T-helper 2 cell treated with Interferon-gamma antibody and Interleukin-4, amounts not matched to agents 5 μg/mL and 100 μg/mL, for 36 hours (primary cell): ENCODE results near the gene WDR54.
A peak's percentile ranks its signal among the peaks of the same experiment; 100 is the strongest.
"Not testable (repeated sequence)": the region's sequence is repeated elsewhere in the genome, so short reads cannot be mapped to it uniquely, and the experiment has no call there.

Experiments
- DNase-seq: peaks from one replicate; pipeline ENCODE4 v3.0.0; 2021; ENCODE audit warnings: low spot score
- H3K27ac Mint-ChIP-seq: one replicate; pipeline ENCODE4 v1.8.0; 2021; ENCODE audit warnings: mild to moderate bottlenecking, mixed read lengths
- H3K27me3 Mint-ChIP-seq: one replicate; pipeline ENCODE4 v1.8.0; 2021; ENCODE audit warnings: low read depth, mixed read lengths
- H3K36me3 Mint-ChIP-seq: one replicate; pipeline ENCODE4 v1.8.0; 2021; ENCODE audit warnings: low read depth, mixed read lengths
- H3K4me1 Mint-ChIP-seq: one replicate; pipeline ENCODE4 v1.8.0; 2021; ENCODE audit warnings: low read depth, mixed read lengths
- H3K4me3 Mint-ChIP-seq: one replicate; pipeline ENCODE4 v1.8.0; 2022; ENCODE audit warnings: mild to moderate bottlenecking, moderate library complexity, mixed read lengths
- H3K9me3 Mint-ChIP-seq: one replicate; pipeline ENCODE4 v1.8.0; 2021; ENCODE audit warnings: mixed read lengths

The WDR54 gene

GRCh38 chr2:74415762-74416395 lies 5.7 kb upstream of the WDR54 start:
- no peak for DNase-seq
- H3K36me3 Mint-ChIP-seq: no peaks in the 10 kb centered on the region
- H3K27me3 Mint-ChIP-seq: no peaks in the 10 kb centered on the region
- H3K9me3 Mint-ChIP-seq: no peaks in the 10 kb centered on the region
- H3K4me1 Mint-ChIP-seq: peaks cover 13% of the 10 kb centered on the region
- peak overlapping the region; percentile 39 for H3K4me3 Mint-ChIP-seq
- H3K27ac Mint-ChIP-seq: no peak overlapping the region

GRCh38 chr2:74416778-74417177 lies 4.8 kb upstream of the WDR54 start:
- no peak overlapping the region for H3K27ac Mint-ChIP-seq
- no peaks in the 10 kb centered on the region for H3K9me3 Mint-ChIP-seq
- DNase-seq: no peak
- no peak overlapping the region for H3K4me3 Mint-ChIP-seq
- no peaks in the 10 kb centered on the region for H3K27me3 Mint-ChIP-seq
- H3K4me1 Mint-ChIP-seq: peaks cover 18% of the 10 kb centered on the region
- peaks cover under 1% of the 10 kb centered on the region for H3K36me3 Mint-ChIP-seq

GRCh38 chr2:74417197-74417596 lies 4.3 kb upstream of the WDR54 start:
- H3K27me3 Mint-ChIP-seq: no peaks in the 10 kb centered on the region

GRCh38 chr2:74417763-74418162 lies 3.8 kb upstream of the WDR54 start:
- Mint-ChIP-seq H3K4me1 (peaks cover 22% of the 10 kb centered on the region), H3K4me3 (no peak overlapping the region), H3K9me3 (no peaks in the 10 kb centered on the region), H3K27ac (no peak overlapping the region), H3K27me3 (no peaks in the 10 kb centered on the region), H3K36me3 (peaks cover 2% of the 10 kb centered on the region)
- DNase-seq: no peak

More at GRCh38 chr2:74417197-74417596, 4.3 kb upstream of the WDR54 start:
- H3K36me3 Mint-ChIP-seq: peaks cover 2% of the 10 kb centered on the region
- H3K9me3 Mint-ChIP-seq: no peaks in the 10 kb centered on the region
- H3K4me1 Mint-ChIP-seq: peaks cover 18% of the 10 kb centered on the region
- no peak overlapping the region for H3K27ac Mint-ChIP-seq
- no peak overlapping the region for H3K4me3 Mint-ChIP-seq
- DNase-seq: no peak

- Mint-ChIP-seq H3K9me3 (no peaks in the 10 kb centered on the region), H3K36me3 (peaks cover 3% of the 10 kb centered on the region), H3K4me3 (no peak overlapping the region), H3K27ac (no peak overlapping the region), H3K27me3 (no peaks in the 10 kb centered on the region), H3K4me1 (peaks cover 26% of the 10 kb centered on the region)
- no peak for DNase-seq
Observed at GRCh38 chr2:74418312-74418711, 3.2 kb upstream of the WDR54 start.

- Mint-ChIP-seq H3K27ac (no peak overlapping the region), H3K27me3 (no peaks in the 10 kb centered on the region), H3K9me3 (no peaks in the 10 kb centered on the region), H3K4me3 (no peak overlapping the region), H3K4me1 (peaks cover 27% of the 10 kb centered on the region), H3K36me3 (peaks cover 7% of the 10 kb centered on the region)
- no peak for DNase-seq
Observed at GRCh38 chr2:74419345-74419744, 2.2 kb upstream of the WDR54 start.

GRCh38 chr2:74420006-74420405 lies 1.5 kb upstream of the WDR54 start:
- Mint-ChIP-seq H3K36me3 (peaks cover 11% of the 10 kb centered on the region), H3K27ac (peak overlapping the region; percentile 58), H3K27me3 (no peaks in the 10 kb centered on the region), H3K9me3 (no peaks in the 10 kb centered on the region), H3K4me3 (peak overlapping the region; percentile 48), H3K4me1 (peaks cover 27% of the 10 kb centered on the region)
- no peak for DNase-seq

GRCh38 chr2:74420443-74421103 lies 957 bp upstream of the WDR54 start:
- Mint-ChIP-seq H3K27ac (peak overlapping the region; percentile 100), H3K4me1 (peaks cover 27% of the 10 kb centered on the region), H3K36me3 (peaks cover 16% of the 10 kb centered on the region), H3K4me3 (peak overlapping the region; percentile 100)
- DNase-seq, H3K27me3 Mint-ChIP-seq, H3K9me3 Mint-ChIP-seq: not testable (repeated sequence)

- Mint-ChIP-seq H3K4me1 (peaks cover 27% of the 10 kb centered on the region), H3K36me3 (peaks cover 26% of the 10 kb centered on the region), H3K4me3 (peak overlapping the region; percentile 100), H3K27me3 (no peaks in the 10 kb centered on the region), H3K9me3 (no peaks in the 10 kb centered on the region), H3K27ac (peak overlapping the region; percentile 78)
- no peak for DNase-seq
Observed at GRCh38 chr2:74423231-74424095, 1.9 kb downstream of the WDR54 start.

- Mint-ChIP-seq H3K27me3 (no peaks in the 10 kb centered on the region), H3K4me3 (no peak overlapping the region), H3K36me3 (peaks cover 26% of the 10 kb centered on the region), H3K27ac (no peak overlapping the region), H3K4me1 (peaks cover 27% of the 10 kb centered on the region), H3K9me3 (no peaks in the 10 kb centered on the region)
- DNase-seq: no peak
Observed at GRCh38 chr2:74424139-74424992, 2.8 kb downstream of the WDR54 start.

GRCh38 chr2:74424995-74425406 lies 3.5 kb downstream of the WDR54 start:
- DNase-seq: no peak
- H3K27ac Mint-ChIP-seq: no peak overlapping the region
- H3K27me3 Mint-ChIP-seq: no peaks in the 10 kb centered on the region
- peaks cover 25% of the 10 kb centered on the region for H3K4me1 Mint-ChIP-seq
- no peaks in the 10 kb centered on the region for H3K9me3 Mint-ChIP-seq
- H3K36me3 Mint-ChIP-seq: peaks cover 26% of the 10 kb centered on the region
- no peak overlapping the region for H3K4me3 Mint-ChIP-seq

- peaks cover 26% of the 10 kb centered on the region for H3K36me3 Mint-ChIP-seq
- H3K27me3 Mint-ChIP-seq: no peaks in the 10 kb centered on the region
- H3K9me3 Mint-ChIP-seq: no peaks in the 10 kb centered on the region
- no peak overlapping the region for H3K4me3 Mint-ChIP-seq
- DNase-seq: no peak
- H3K4me1 Mint-ChIP-seq: peaks cover 19% of the 10 kb centered on the region
- no peak overlapping the region for H3K27ac Mint-ChIP-seq
Observed at GRCh38 chr2:74425523-74425922, 4.0 kb downstream of the WDR54 start.

GRCh38 chr2:74426181-74426758 lies 4.7 kb downstream of the WDR54 start:
- Mint-ChIP-seq H3K27ac (no peak overlapping the region), H3K9me3 (no peaks in the 10 kb centered on the region), H3K4me3 (no peak overlapping the region), H3K27me3 (no peaks in the 10 kb centered on the region), H3K4me1 (peaks cover 14% of the 10 kb centered on the region), H3K36me3 (peaks cover 26% of the 10 kb centered on the region)
- no peak for DNase-seq
